VCaP (cell line): ENCODE results near the gene CMTM6.

Experiments
- H3K27ac ChIP-seq: fragments of 450-650 bp; 2 replicates; pipeline ENCODE4 v1.5.1; 2017
- TF ChIP-seq, protein P1 (sequence below): fragments of 450-650 bp; conservative IDR thresholded peaks from 2 replicates; pipeline ENCODE4 v1.5.1; 2017; ENCODE audit warnings: mild to moderate bottlenecking, moderate library complexity

CMTM6 gene

DNA sequence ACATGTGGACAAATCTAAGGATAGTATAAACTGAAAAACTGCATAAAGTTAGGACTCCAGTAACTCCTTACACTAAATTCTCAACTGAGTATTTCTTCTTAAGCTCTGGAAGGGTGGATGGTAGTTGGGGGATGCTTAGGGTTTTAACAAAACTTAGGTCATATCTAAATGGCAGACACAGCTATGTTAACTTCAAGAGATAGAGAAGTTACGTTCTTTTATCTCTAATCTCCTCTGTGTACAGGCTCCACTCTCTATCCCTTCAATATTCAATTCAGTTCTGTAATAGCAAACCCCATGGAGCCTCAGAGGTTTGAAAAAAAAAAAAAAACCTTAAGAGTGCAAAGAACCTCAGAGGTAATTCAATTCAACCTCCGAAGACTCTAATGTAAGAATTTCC lies 3.1 kb downstream of the CMTM6 start:
- TF ChIP-seq, protein P1, sequence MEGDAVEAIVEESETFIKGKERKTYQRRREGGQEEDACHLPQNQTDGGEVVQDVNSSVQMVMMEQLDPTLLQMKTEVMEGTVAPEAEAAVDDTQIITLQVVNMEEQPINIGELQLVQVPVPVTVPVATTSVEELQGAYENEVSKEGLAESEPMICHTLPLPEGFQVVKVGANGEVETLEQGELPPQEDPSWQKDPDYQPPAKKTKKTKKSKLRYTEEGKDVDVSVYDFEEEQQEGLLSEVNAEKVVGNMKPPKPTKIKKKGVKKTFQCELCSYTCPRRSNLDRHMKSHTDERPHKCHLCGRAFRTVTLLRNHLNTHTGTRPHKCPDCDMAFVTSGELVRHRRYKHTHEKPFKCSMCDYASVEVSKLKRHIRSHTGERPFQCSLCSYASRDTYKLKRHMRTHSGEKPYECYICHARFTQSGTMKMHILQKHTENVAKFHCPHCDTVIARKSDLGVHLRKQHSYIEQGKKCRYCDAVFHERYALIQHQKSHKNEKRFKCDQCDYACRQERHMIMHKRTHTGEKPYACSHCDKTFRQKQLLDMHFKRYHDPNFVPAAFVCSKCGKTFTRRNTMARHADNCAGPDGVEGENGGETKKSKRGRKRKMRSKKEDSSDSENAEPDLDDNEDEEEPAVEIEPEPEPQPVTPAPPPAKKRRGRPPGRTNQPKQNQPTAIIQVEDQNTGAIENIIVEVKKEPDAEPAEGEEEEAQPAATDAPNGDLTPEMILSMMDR = no peak
- H3K27ac ChIP-seq = peak overlapping the region; percentile 90

DNA sequence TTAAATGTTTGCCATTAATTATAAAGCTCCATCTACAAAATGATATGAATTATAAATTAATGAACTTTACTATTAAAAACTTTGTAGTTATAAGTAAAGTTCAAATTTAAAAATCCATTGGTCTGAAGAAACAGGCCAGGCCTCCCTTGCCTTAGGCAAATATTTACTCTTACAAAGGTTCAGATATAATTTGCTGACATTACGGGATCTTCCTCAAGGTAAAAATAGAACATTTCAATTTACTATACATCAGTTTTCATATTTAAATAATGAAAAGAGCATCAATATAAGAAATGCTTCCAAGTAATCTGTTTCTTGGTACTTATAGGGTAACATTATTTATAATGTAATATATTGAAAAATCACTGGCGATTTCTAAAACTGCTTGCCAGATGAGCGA lies 3.7 kb downstream of the CMTM6 start:
- H3K27ac ChIP-seq = peak overlapping the region; percentile 90
- TF ChIP-seq, protein P1 = no peak

DNA sequence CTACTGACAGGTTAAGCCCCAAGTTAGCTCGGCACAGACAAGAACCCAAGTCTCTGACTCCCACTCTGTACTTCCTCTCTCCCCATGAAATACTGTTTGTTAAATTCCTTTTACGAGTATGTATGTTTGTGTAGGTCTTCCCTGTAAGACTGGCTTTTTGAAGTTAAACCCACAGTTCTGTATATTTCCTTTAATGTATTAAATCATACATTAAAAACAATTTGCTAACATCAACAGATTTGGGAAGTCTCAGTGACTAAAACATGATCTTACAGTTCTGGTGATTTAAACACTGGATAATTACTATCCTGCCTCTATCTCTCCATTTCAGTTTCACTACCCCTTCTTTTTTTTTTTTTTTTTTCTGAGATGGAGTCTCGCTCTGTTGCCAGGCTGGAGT lies 4.4 kb downstream of the CMTM6 start:
- TF ChIP-seq, protein P1 = no peak
- peak overlapping the region; percentile 90 for H3K27ac ChIP-seq

DNA sequence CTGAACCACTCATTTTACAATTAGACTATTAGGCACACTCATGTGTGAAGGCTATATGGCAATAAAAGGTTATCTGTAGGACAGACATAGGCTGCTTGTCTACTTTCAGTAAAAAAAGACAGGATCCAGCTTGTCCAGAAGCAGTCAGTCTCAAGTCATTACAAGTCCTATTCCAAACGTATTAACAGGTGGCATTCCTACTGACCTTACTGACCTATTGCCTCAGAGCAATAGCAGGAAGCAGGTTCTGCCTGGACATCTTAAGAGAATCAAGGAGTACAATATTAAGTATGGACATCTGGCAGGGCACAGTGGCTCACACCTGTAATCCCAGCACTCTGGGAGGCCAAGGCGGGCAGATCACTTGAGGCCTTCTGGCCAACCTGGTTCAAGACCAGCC lies 7.0 kb downstream of the CMTM6 start:
- peak overlapping the region; percentile 13; the same call in 1 of the 2 replicates for H3K27ac ChIP-seq
- TF ChIP-seq, protein P1 = no peak

DNA sequence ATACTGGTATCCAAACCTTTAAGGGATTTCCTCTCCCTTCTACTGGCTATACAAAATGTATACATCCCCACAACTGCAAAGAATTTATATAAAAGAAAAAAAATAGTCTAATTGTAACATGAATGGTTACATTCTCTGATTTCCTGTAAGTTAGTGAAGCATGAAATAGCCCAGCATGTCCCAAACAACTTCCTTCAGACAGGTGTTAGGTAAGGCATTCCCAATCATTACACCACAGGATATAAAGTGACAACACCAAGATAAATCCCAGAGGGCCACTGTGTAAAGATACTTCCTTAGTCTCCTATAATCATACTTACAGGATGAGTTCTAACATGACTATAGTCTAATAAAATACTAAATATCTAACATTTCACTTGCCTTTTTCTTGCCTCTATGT lies 7.6 kb downstream of the CMTM6 start:
- TF ChIP-seq, protein P1 = no peak
- peak overlapping the region; percentile 13; the same call in 1 of the 2 replicates for H3K27ac ChIP-seq

DNA sequence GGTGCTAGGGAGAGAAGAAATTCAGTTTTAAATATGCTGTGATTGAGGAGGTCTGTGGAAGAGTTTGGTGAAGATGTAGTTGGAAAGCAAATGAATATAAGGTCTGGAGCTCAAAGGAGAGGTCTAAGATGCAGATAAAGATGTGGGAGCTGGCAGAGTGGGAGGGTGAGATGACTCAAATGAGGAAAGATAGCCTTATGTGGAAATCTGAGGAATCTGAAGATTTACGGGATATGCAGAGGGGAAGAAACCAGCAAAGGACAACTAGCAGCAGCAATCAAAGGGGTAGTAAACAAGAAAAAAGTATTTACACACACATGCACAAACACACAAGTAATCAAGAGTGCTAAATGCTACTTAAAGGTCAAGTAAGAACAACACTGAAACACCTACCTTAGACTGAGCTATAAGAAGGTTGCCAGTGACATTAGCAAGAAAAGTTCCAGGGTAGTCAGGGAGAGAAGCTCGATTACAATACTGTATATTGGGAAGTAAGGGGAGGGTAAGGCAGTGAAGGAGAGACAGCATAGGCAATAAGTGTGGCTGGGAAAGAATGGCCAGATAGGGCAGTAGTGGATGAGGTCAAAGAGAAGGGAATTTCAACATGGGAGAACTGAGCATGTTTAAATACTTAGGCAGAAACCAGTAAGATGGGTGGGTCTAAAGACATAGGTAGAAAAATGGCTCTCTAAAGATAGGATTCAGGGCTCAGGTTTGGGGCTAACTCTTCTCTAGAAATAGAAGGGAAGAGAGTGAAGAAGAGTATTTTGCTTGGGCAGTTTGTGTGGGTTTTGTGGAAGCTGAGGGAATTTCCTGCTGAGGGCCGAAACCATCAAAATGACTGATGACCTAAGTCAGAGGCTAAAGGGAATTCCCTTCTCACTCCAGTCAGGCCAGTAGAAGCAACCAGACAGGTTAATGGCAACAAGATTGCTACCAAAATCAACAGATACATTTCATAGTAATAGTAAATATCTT lies 8.9 kb downstream of the CMTM6 start:
- peak overlapping the region; percentile 84 for H3K27ac ChIP-seq

More for the DNA sequence above, 8.9 kb downstream of the CMTM6 start:
- TF ChIP-seq, protein P1 = no peak
